Stimulated activated CD8-positive, alpha-beta memory T cell treated with anti-CD3 and anti-CD28 coated beads, Interleukin-15, amount 100 ng/mL, for 4 hours (primary cell): ENCODE measurements around the gene BCAT1.
"Not testable (repeated sequence)": the region's sequence is repeated elsewhere in the genome, so short reads cannot be mapped to it uniquely, and the experiment has no call there.

Experiments used
- DNase-seq, 2 donors: peaks; one replicate each; pipeline ENCODE4 v3.0.0-alpha.2; 2020; ENCODE audit warnings: low read depth in 2 of 2

BCAT1 gene

DNA sequence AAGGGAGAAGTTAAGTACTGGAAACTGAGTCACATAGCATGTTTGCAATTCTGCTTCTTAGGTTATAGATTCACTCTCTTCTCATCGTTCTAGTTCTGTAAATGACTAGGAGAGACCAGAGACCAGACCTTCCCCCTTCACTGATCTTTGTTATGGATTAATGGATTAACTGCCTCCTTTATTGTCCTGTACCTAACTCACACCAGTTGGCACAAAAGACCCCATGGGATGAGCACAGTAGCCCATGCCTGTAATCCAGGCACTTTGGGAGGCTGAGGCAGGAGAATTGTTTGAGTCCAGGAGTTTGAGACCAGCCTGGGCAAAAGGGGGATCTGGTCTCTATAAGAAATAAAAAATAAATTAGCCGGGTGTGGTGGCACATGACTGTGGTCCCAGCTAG lies 20.8 kb downstream of the BCAT1 start:
- no peak for DNase-seq

DNA sequence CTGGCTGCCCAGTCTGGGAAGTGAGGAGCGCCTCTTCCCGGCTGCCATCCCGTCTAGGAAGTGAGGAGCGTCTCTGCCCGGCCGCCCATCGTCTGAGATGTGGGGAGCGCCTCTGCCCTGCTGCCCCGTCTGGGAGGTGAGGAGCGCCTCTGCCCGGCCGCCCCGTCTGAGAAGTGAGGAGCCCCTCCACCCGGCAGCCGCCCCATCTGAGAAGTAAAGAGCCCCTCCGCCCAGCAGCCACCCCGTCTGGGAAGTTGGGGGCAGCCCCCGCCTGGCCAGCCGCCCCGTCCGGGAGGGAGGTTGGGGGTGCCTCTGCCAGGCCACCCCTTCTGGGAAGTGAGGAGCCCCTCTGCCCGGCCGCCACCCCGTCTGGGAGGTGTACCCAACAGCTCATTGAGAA lies 22.8 kb downstream of the BCAT1 start:
- DNase-seq: not testable (repeated sequence)

DNA sequence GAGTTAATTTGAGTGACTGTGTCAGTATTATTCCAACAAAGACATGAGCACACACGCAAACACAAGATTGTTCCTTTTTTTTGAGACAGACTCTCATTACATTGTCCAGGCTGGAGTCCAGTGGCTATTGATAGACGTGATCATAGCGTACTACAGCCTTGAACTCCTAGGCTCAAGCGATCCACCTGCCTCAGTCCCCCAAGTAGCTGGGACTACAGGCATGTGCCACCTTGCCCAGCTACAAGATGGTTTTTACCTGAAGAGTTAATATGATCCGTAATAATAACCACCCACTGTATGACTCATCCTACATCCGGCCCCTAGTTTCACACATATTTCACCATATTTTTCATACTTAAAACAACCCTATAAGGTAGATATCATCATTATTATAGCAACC lies 26.8 kb downstream of the BCAT1 start:
- no peak for DNase-seq

DNA sequence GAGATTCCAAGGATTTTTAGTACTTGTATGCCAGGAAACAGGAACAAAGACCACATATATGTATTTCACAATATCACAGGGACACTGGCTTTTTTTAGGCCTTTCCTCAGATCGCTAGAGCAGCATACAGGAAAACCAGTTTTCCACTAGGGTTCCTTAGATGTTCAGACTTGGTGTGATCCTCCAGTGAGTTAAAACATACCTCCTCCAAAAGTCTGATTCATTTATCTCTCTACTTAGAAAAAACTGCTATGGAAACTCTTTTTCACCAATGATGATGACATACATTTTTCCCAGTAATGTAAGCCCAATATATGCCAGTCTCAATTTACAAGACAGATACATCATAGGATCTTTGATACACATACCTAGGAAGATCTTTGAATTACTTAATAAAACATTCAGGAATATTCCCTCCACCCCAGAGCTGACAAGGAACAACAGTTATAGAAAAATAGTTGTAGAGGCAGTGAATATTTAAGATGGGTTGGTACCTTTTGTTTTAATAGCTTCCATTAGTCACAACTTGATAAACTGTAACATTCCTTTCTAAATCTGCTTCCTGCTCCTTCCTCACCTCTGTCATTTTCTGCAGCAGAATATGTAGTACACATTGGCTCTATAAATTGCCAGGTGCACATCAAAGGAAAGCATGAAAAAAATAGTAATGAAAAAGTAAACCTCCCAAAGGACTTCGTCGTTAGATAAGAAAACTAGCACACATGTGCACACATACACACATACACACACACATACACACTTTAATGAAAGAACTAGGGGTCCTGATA lies 27.5 kb downstream of the BCAT1 start:
- no peak for DNase-seq

DNA sequence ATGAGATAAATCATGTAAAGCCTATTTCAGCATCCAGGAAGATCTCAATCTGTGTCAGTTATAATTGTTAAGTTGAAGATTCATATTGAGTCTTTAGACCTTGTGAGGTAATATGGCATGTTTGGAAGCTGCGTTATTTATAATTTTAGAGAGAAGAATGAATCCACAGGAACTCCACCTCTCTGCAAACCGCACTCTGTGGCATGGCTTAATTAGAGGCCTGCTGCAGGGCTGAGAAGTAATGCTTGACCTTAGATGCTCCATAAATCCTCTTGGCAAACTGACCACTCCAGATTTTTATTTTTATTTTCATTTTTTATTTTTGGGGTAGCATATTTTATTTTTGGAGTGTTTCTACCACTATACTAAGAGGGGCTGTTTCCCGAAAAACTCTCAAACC lies 28.8 kb downstream of the BCAT1 start:
- DNase-seq: no peak

DNA sequence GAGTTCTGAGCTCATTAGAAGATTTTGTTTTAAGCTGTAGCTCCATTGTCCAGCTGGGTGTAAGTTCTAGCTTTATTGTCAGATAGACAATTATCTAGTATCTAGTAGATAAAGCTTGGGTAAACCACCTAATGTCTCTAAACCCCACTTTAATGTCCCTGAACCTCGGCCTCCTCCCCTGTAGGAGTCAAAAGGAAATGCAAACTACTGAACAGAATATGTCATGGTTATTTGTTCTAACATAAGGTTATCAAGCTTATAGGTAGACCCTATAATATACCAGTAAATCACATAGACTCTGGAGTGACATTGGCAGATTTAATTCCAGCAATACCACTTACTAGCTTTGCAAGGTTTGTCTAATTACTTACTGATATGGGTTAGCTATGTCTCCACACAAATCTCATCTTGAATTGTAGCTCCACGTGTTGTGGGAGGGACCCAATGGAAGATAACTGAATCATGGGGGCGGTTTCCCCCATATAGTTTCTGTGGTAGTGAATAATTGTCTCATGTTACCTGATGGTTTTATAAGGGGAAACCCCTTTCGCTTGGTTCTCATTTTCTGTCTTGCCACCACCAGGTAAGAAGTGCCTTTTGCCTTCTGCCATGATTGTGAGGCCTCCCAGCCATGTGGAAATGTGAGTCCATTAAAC lies 29.4 kb downstream of the BCAT1 start:
- DNase-seq: no peak

DNA sequence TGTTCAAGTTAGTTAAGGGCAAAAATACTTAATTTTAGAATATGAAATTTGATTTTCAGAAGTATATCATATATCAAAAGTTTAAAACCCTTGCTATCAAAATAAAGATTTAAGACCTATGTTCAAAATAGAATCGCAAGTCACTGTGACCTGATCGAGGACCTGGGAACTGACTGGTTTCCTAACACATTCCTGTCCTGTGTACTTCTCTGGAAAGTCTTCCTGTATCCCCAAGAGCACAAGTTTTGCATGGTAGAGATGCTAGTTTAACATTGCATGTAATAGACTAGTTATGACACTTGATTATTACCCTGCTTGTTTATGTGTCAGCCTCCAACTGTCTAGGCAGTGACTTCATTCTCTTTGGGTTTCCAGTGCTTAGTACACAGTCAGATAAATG lies 30.3 kb downstream of the BCAT1 start:
- no peak for DNase-seq

DNA sequence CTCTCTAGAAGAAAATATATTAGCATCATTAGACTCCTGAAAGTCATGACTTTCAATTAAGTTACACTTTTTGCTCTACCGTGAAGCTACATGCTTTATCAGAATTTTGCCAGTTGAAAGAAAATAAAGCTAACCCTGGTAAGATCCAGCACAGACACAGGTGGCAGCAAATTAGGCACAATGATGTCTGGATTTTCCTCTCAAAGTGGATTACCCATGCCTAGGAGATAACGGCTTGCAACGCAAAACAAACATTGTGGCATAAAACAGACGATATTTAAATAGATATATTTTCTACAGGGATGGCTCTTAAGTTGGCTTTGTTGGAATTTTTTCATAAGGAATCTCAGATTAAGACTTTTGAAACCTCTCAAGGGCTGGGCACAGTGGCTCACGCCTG lies 33.4 kb downstream of the BCAT1 start:
- DNase-seq: no peak

DNA sequence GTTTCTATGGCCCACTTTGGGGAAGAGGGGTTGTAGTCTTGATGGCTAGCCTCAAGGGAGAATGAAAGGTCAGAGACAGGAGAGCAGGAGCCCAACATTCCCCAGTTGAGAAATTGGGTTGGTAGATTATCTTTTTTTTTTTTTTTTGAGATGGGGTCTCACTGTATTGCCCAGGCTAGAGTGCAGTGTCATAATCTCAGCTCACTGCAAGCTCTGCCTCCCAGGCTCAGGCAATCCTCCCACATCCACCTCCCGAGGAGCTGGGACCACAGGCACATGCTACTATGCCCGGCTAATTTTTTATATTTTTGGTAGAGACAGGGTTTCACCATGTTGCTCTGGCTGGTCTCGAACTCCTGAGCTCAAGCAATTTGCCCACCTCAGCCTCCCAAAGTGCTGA lies 34.9 kb downstream of the BCAT1 start:
- no peak for DNase-seq

DNA sequence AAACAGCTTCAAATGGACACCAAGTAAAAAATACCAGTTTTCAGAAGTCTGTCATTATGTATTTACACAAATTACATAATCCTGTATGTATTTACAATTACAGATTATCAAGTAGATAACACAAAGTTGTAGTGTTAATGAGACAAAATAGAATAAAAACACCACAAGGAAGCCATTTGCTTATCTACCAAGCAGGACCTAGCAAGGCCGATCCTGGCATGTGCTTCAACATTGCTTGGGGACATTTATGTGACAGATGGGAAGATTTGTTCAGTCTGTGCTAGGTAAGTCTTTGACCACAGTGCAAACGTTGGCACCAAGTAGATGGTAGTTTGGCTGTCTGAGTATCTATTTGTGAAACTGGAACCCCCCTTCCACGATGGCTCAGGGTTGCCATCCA lies 35.8 kb downstream of the BCAT1 start:
- DNase-seq: no peak

DNA sequence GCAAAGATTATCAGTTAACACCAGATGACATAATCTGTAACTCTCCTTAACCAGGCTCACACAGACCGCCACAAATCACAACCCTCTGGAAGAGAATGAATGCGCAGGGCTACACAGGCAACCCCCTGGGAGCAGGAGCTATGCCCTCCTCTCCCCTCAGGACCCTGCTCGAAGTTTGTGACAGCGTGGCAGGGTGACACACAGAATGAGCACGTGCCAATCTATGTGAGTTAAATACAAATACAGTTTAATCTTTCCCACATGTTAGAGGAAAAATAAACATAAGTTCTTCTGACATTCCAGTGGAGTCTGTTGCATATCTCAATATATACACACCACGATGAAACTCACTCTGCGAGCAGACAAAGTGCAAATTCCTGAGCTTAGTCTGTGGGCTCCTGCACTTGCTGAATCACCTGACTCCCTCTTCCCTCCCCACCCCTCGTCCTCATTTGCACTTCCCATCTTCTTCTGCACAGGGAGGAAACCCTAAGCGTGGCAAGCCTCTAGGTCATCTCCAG lies 37.6 kb downstream of the BCAT1 start:
- no peak for DNase-seq

DNA sequence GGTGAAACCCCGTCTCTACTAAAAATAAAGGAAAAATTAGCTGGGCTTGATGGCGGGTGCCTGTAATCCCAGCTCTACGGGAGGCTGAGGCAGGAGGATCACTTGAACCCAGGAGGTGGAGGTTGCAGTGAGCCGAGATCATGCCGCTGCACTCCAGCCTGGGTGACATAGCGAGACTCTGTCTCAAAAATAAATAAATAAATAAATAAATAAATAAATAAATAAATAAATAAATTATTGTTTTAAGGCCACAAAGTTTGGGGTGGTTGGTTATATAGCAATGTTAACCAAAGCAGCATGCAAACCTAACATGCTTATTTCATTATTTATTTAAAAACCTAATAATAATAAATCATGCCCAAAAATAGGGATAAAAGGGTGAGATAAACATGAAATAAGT lies 38.7 kb downstream of the BCAT1 start:
- DNase-seq: not testable (repeated sequence)

DNA sequence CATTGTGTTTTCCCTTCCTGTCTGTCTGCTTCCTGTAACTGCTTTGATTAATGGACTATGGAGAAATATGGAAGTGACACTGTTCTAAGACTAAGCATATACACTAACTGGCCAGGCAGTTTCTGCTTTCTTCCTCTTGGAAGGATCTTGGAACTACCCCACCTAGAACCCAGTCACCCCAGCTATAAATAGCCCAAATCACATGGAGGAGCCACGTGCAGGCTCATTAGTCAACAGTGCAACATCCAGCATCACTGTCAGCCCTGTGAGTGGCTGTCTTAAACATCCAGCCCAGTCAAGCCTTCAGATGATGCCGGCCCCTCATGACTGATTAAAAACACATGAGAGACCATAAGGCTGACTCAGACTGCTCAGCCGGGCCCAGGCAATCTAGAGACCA lies 39.2 kb downstream of the BCAT1 start:
- no peak for DNase-seq

DNA sequence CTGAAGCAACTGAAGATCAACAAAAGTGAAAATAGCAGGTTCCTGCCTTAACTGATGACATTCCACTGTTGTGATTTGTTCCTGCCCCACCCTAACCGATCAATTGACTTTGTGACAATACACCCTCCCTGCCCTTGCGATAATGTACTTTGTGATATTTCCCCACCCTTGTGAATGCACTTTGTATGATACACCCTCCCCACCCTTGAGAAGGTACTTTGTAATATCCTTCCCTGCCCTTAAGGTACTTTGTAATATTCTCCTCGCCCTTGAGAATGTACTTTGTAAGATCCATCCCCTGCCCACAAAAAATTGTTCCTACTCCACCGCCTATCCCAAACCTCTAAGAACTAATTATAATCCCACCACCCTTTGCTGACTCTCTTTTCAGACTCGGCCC lies 41.4 kb downstream of the BCAT1 start:
- DNase-seq: no peak

DNA sequence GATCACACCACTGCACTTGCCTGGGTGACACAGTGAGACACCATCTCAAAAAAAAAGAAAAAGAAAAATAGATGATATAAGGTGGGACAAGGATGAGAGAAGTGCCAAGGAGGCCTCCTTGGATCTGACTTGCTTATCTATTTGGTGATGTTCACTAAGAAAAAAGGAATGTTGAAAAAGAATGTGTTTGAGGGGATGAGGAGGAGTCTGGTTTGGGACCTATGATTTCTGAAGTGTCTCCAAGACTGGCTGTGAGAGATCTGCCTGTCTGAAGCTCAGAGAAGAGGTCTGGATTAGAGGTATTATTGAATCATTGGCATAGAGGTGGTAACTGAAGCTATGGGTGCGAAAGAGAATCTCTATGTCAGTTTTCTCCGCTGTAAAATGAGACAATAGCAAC lies 42.8 kb downstream of the BCAT1 start:
- no peak for DNase-seq

DNA sequence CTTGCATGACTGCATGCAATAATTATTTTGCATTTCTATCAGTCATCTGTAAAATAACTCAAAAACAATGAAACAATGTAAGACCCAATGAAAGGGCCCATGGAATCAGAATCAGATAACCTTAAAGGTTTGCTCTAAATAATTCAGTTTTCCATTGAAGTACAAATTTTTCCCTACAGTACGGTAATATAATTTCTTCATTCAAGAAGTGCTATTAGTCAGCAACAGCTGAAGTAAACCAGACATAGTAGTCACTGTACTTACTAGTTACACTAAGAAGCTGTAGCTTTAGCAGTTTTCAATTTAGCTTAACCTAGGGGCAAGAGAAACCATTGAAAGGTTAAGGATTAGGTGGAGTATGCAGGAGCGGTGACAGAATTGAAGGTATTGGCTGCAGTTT lies 43.5 kb downstream of the BCAT1 start:
- no peak for DNase-seq

DNA sequence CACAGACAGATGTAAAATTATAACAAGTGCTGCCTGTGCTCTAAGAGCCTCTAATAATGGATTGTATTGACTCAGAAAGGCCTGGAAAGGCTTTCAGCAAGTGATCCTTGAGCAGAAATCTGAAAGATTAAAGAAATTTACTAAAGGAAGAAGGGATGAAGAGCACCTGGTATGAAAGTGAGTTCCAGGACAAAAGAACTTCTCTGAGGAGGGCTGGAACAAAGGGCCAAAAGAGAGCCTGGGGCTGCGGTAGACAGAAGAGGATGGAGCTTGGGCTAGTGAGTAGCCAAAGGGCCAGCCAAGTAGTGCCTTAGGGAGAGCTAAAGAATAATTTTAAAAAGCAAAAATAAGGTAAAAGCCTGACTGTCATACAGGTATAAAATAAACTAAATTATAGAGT lies 44.0 kb downstream of the BCAT1 start:
- DNase-seq: no peak

DNA sequence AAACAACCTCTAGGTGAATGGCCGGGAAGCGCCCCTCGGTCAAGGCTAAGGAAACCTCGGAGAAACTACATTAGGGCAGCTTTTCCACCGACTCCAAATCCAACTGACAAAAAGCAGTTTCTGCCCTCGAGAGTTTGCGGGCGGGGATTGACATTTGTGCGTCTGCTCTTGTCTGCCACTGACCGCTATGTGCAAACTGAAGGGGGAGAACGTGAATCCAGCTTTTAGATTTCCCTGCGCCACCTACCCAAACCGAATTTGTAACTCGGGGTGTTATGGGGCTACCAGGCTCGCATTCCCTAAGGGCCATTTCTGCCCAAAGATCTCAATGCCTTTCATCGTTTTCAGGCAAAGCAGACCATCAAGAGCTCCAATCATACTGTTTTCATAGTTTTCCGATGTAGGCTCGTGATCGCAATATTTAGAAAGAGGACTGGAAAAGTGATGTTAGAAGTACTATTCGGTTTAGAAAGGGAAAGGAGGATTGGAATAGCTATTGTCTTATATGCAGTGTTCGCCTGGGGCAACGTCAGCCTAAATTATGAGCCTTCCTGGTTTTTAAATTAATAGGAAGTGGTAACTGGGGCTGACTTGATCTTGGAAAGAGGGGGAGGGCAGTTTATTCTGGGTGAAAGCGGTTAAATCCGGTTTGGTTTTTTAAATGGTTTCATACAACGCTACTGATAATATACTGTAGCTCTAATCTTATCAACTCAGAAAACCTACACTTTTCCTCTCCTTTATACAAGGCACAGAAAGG lies 45.4 kb downstream of the BCAT1 start:
- no peak for DNase-seq

DNA sequence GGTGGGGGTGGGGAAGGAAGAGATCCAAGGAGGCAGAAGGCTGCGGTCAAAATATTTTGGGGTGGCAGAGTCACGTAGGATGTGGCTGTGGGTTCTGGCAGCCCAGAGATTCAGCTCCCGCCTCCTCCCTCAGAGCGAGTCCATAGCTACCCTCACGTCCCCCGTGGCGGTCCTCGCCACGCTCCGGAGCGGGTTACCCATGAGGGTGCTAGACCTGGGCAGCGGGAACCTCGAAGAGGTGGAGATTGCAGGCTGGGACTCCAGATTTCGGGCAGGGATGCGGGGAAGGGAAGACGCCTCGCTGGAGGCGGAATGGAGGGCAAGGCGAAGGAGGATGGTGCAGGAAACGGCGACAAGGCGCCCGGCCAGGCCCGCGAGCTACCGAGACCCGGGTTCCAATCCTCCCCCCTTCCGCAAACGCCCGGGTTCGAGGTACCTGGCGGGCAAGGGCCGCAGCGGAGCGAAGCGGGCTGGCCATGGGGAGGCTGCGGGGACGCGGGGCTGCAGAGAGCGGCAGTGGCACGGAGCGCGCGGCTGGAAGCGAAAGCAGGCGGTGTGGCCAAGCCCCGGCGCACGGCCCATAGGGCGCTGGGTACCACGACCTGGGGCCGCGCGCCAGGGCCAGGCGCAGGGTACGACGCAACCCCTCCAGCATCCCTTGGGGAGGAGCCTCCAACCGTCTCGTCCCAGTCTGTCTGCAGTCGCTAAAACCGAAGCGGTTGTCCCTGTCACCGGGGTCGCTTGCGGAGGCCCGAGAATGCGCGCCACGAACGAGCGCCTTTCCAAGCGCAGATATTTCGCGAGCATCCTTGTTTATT lies 46.2 kb downstream of the BCAT1 start:
- DNase-seq: no peak

DNA sequence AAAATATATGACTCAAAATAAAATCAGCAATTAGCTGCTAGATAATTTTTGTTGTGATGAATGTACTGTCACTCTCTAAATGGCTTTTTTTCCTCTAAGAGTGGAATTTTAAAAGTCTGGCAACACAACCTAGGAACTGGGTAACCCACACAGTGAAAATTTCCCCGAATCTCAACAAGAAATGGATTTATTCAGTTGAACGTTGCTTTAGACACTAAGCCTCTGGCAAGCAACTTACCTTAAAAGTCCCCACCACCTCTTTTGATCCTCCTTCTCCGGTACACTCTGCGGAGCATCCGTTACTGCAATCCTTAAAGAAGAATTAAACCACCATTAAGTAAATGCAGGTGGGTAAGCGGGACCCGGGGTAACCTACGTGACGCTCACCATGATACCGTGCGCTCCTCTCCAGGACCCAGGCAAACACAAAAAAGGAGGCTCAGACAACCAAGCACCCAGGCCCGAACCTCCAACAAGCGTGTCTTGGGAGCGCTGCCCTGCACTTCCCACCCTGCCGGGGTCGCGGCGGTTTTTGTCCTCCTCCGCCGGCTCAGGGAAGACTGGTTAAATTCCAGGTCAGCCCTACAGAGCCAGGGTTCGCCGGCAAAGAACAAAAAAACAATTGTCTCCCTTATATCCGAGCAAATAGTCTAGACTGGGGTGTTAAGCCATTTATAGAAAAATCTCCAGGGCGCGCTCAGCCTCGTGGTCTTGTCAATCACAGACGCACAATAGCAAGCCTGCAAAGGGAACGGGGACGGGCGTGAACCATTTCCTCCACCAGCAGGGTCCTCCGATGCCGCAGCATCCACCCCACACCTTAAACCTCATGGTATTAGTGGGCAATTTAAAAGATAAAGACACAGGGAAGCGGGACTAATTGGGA lies 47.1 kb downstream of the BCAT1 start:
- DNase-seq: no peak

DNA sequence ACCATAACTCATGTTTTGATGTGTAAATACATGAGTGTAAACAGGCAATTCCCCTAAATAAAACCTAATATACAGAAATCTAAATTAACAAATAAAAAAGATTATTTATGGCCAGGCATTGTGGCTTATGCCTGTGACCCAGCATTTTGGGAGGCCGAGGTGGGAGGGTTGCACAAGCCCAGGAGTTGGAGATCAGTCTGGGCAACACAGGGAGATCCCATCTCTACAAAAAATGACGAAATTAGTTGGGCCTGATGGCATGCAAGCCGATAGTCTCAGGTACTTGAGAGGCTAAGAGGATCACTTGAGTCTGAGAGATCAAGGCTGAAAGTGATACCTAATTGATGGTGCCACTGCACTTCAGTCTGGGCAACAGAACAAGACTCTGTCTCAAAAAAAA lies 48.7 kb downstream of the BCAT1 start:
- DNase-seq: no peak
